GM19397 (cell line): ENCODE results near the gene STON1.
"Not testable (repeated sequence)": the region's sequence is repeated elsewhere in the genome, so short reads cannot be mapped to it uniquely, and the experiment has no call there.

Source experiments
- ATAC-seq: cut with Tn5 transposase; IDR thresholded peaks from one replicate; pipeline ENCODE4 v1.9.1; 2021; ENCODE audit warnings: mild to moderate bottlenecking, moderate library complexity; ENCODE audit not compliant: unreplicated experiment

STON1 gene

DNA sequence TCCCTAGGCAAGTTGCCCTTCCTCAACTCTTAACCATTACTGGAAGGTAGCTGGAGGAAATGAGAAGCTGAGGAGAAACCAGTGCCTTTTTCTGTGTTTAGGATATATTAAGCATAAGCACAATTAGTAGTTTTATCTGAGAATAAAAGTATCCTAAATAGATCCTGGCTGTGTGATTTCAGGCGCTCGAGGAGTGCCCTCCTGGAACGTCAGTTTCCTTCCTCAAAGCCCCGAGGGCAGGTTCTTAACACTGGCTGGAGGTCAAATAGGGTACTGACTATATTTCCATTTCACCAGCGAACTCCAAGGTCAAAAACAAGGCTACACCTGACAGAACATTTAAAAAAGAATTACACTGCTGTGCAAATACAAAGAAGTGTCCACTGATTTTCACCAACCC lies 1.5 kb upstream of the STON1 start:
- ATAC-seq, result no peak

DNA sequence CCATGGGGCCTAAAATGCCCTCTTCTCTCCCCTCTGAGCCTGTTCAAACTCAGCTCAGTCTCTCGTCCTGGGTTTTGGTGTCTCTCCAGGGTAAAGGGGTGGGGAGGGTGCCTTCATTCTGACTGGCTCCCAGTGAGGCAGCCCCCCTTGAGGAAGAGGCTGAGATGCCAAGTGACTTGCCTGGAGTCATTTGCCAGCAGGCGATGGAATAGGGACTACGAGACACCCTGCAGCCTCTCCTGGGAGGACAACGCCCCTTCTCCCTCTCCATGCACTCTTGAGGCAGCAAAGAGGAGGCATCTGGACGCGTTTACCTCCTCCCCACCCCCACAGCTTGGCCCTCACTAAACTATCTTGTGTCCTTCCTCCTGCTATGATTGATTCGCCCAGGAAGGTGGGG lies 760 bp upstream of the STON1 start:
- no peak for ATAC-seq

DNA sequence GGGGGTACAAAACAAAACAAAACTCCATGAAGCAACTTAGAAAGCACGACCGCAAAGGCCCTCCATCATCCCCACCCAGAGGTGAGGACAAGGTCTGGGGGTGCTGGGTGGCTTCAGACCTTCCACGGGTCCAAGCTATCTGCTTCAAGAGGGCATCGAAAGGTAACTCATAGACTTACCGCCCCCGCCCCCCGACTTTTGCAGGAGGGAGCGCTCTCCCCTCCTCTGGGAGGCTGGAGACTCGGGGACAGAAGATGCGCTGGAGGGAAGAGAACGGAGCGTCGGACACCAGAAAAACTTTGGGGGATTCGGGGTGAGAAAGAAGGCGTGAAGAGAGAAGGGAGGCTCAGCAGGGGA lies 300 bp upstream of the STON1 start:
- ATAC-seq, result no peak

DNA sequence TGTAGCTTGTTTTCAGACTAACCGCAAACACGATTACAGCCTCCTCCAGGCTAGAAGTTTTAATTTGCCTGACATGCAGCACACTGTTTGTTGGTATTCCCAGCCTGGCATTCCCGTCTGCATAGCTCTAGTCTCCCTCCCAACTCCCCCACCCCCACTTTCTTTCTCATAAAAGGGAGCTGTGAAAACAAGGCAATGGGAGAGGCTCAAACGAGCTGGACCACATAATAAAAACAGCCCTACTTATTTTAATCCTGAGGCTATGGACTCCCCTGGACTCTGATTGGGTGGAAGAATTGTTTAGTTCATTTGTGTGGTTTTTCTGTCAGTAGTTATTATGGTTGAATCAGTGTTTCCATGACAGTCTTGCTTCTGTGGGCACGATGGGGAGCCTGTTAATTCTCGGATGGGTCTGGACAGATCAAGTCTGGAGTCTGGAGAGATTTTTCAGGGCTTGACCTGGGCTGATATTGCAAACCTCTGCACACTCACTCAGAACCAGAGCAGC lies 1.2 kb downstream of the STON1 start:
- ATAC-seq, result no peak

DNA sequence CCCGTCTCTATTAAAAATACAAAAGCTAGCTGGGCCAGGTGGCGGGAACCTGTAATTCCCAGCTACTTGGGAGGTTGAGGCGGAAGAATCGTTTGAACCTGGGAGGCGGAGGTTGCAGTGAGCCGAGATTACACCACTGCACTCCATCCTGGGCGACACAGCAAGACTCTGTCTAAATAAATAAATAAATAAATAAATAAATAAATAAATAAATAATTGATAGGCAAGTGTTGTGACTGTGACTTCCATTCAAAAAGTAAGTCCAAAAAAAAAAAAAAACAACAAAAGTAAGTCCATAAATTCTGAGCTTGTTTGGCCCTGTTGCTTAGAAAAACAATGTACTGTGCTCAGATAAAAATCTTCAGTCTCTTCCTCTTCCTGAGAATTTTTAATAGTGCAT lies 2.2 kb downstream of the STON1 start:
- ATAC-seq, result no peak

DNA sequence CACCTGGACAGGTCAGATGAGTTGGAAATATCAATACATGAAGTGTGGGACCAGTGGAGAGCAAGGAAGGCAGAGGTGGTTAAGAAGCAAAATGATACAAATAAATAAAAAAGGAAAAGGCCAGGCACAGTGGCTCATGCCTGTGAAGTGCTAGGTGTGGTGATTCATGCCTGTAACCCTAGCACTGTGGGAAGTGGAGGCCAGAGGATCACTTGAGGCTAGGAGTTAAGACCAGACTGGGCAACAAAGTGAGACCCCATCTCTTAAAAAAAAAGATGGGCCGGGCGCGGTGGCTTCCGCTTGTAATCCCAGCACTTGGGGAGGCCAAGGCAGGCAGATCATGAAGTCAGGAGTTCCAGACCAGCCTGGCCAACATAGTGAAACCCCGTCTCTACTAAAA lies 2.9 kb downstream of the STON1 start:
- ATAC-seq, result no peak

DNA sequence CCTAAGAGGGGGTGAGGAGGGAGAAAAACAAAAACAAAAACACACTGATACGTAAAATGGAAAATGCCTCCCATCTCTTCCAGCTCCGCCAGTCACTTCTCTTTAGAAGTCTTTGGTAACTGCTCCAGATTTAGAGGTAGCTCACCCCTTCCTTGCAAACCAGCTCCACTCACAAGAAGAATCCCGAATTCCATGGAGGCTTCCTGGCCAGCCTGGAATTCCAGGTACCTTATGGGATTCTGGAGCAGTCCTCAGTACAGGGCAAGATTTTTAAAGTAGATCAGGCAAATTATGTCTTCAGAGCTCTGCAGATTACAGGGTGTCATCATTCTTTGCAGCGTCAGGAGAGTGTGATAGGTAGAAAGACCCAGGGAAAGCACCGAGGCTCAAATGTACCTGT lies 4.8 kb downstream of the STON1 start:
- no peak for ATAC-seq

DNA sequence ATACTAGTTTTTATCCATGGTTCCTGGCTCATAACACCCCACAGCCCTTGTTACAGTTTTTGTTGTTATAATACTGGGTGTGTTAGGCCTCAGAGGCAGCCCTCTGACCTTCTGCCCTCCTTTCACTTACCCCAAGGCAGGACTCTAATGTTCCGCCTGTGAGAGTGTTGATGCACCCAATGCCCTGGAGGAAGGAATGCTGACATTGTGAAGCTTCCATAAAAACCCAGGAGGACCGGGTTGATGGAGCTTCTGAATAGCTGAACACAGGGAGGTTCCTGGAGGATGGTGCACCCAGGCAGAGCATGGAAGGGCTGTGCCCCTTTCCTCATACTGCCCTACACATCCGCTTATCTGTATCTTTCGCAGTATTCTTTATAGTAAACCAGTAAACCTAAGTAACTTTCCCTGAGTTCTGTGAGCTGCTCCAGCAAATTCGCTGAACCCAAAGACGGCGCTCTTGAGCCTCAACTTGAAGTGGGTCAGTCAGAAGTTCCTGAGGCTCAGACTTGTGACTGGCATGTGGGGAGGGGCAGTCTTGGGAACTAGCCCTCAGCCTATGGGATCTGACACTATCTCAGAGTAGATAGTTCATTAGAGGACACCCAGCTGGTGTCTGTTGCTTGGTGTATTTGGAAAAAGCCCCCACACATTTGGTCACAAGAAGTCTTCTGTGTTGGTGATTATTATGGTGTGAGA lies 10.4 kb downstream of the STON1 start:
- no peak for ATAC-seq

DNA sequence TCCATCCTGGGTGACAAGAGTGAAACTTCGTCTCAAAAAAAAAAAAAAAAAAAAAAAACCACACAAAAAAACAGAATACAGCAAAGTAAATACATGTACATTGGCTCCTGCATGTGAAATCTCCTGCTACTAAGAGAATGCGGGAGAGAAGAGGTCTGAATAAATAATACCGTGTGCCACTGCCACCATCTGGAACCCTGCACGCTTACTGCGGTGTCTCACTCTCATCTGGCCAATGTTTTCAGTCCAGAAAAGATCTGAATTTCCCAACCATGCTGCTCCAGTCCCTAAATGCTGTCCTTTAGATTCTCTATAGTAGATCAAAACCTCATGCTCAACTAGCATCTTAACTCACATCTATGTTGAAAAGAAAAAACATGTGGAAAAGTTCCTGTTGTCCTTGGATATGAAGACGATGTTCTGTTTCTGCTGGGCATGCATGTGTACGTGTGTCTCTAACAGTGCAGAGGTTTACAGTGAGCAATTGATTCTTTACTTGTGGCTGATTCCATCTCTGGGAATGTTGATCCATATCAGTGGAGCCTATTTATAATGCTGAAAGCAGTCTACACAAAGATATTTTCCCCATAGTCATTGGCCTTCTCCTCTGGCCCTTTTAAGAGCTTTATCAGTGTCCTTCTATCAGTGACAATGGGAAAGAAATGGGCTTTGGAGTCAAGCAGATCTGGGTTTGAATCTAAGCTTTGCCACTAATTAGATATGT lies 11.9 kb downstream of the STON1 start:
- ATAC-seq, result no peak

DNA sequence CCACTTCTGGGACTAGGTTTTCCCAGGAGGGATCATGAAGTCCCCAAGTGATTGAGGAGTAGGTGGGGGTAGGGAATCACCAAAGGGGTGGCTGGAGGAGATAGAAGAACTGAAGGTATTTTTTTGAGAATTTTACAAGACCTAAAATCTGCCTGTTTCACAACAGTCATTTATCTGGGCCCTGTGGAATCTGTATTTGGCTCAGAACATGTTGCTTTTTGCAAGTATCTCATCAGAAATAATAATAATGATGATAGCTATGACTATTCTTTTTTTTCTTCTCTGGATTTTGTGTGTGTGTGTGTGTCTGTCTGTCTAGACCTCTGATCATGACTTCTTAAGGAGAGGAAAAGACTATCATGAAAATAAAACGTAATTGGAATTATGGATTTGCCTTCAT lies 13.9 kb downstream of the STON1 start:
- no peak for ATAC-seq

DNA sequence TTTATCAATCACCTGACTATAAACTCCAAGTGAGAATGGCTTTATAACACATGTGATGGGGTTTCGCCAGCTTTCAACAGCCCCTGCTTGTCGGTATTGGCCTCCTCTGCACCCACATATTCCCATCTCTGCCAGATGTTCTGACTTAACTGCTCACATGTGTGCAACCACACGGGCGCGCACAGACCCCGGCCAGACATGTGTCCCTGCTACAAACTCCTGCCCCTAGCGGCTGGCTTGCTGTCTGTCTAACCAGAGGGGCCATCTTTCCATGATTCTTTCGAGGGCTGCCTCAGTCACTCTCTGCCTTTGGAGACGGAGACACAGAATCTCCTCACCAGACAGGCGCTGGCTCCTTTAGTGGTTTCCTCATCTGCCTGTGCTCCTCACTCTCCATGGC lies 15.3 kb downstream of the STON1 start:
- no peak for ATAC-seq

DNA sequence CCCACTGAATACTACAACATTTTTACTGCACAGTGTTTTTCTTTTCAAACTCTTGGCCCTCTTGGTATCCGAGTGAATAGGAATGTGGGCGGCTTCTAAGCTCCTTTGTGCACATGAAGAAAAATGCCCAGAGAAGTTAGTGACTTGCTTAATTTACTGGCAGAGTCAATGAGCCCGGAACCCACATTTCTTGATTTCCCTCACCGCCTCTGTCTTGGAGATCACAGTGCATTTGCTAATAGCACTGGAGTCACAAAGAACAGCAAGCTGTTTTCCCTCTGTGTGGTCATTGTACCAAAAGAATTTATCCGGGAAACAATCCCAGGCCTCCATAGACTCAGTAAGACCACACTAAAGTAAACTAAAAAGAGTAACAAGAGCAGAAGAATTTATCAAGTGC lies 18.9 kb downstream of the STON1 start:
- ATAC-seq, result no peak

DNA sequence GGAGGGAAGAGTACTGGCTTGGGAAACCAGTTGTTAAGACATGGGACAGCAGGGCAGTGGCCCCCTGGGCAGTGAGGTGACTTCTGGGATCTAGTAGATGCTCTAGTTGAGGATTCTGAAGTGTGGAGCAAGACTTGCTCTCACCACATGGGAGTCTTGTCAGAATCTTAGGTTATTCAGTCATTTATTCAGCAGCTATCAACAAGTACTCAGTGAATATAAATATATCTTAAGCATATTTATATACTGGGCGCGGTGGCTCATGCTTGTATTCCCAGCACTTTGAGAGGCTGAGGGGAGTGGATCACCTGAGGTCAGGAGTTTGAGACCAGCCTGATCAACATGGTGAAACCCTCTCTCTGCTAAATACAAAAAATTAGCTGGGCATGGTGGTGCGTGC lies 20.0 kb downstream of the STON1 start:
- ATAC-seq, result no peak

DNA sequence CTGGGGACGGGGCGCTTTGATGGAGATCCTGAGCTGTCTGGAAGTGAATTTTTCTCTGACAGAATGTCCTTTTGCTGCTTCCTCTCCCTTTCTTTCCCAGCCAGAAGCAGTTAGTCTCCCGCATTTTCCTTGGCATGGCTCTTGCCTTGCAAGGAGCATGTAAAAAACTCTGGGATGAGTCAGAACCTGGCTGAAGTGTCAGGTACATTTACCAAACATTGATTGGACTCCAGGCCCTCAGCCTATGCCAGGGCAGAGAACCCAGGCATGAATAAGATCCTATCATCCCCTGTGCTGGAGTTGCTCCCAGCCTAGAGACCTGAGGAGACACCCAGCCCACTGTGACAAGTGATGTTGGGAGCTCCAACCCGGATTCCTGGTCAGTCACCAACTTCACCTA lies 21.6 kb downstream of the STON1 start:
- no peak for ATAC-seq

DNA sequence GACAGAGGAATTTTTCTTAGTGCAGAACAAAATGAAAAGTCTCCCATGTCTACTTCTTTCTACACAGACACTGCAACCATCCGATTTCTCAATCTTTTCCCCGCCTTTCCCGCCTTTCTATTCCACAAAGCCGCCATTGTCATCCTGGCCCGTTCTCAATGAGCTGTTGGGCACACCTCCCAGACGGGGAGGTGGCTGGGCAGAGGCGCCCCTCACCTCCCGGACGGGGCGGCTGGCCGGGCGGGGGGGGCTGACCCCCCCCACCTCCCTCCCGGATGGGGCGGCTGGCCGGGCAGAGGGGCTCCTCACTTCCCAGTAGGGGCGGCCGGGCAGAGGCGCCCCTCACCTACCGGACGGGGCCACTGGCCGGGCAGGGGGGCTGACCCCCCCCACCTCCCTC lies 25.1 kb downstream of the STON1 start:
- ATAC-seq, result not testable (repeated sequence)

DNA sequence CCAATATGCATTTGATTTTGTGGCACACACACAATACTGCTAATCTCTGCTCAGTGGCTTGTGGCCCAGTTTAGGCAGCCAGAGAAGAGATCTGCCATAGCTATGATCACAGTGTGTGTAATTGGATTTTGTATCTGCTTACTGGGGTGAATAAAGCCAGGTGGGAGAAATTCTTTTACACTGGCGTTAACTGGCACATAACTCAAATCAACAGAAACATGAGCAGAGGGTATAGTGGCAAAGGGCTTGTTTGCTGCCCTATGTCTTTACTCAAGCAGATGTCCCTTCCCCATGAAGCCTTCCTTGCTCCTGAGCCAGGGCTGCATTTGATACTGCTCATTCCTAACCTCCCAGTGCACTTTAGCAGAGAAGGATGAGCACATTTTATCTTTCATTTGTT lies 28.5 kb downstream of the STON1 start:
- ATAC-seq, result no peak

DNA sequence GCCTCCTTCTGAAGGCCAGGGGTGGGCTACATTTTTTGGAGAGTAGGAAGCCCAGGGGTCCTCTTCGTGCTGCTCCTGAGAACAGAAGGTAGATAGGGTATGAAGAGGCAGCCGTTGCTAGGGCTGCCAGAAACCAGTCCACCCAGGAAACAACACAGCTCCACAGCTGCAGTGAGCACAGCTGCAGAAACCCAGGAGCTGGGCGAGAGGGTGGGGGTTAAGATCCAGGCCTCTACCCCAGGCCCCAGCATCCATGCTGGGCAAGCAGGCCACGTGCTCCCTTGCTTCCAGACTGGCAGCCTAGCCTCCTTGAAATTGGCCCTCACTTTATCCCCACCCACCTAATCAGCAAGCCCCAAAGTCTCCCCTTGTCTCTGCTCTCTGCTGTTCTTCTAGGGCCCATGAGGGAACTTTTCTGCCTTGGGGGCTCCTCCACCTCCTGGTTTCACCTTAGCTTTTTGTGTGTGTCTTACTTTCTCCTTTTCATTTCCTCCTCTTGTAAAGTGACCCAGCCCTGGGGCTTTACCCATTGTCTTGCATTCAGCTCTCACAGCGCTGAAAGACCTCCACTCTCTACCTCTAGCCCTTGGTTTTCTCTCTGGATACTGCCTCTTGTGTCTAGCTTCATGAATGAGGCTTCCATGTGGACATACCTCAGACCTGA lies 30.7 kb downstream of the STON1 start:
- no peak for ATAC-seq

DNA sequence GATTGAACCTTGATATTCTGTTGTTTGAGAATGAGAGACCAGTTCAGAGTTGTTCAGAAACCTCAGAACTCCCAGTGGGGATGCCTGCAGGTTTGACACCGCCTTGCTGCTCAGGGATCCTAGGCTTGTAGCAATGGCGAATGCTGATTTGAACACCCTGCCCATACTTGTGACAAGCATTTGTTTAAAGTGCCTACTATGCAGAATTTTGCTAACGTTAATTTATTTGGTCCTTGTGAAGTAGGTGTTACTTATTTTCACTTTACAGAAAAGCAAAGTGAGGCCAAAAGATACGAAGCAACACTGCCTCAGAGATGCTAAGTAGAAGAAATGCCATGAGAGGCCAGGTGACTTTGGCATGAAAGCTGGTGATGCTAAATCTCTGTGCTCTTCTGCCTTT lies 32.3 kb downstream of the STON1 start:
- ATAC-seq, result no peak

DNA sequence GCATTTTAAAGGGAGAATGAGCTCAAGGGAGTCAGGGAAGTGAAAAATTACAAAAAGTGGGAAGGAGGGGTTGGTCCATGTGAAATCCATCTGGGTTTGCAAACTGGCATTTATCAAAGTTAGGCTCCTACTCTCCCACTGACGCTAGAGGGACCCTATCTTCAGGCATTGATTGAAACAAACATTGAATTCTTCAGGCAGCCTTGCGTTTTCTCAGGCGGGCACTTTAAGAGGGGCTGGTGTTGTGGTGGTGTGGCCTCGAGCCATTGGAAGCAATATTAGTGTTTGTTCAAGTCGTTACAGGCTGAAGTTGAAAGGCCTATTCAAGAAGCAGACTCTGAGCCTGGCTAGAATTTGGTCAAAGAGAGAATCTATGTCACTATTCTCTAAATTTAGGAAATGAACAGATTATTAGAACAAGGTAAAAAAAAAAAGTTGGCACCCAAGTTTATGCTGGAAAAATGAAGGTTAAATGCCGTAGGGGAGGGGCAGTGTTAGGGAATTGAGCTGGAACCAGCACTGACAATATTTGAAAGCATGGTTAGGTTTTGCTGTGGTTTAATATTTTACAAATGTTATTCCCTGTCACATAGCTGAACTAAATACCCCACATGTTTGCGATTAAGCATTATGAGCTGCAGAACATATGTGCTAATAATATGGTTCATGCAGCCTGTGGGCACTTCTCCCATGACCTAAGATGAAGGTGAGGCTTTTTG lies 36.8 kb downstream of the STON1 start:
- no peak for ATAC-seq

DNA sequence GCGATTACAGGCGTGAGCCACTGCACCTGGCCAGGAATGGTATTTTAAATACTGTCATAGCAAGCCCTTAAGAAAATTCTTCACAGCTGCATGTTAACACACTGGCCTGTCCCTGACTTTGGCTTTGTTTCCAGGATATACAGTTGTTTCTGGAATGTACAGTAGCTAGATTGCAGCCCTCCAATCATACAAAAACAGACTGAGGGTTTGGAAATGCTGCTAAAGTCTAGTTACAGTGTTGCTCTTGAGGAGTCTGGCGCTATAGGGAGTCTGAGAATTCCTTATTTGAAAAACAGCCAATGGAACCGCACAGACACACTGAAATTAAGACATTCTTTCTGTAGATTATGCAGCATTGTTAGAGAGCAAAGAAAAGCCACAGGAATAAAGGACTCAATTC lies 37.7 kb downstream of the STON1 start:
- no peak for ATAC-seq

DNA sequence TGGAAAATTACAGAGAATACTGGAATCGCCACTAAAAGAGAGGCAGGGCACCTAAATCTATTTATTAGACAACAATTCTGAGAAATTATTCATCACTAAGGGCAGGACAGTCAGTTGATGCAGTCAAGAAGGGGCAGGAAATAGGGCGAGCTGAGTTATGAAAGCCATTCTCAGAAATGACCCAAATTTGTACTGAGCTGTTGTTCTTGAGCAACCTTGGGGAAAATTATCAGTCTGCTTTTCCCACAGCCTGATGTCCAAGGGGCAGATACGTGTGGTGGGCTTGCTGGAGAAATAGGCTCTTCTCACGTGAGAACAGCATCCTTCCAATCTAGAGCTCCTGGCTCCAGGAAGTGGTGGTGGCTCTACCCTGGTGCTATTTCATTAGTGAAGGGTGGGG lies 38.6 kb downstream of the STON1 start:
- no peak for ATAC-seq

DNA sequence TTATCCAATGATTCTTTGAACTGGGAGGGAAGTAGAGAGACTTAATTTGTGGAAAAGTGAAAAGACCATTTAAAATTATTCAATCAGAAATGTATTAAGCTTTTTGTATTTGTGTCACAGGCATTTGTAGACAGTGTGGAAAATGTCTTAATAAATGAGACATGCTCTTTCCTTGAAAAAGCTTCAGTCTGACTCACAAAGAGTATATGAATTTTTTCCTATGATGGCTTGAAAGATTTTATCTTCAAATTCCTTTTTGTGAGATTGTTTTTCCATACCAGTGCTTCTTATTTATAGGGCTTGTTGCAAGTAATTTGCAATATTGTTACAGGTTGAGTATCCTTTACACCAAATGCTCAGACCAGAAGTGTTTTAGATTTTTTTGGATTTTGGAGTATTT lies 39.5 kb downstream of the STON1 start:
- ATAC-seq, result no peak
